ENCODE data around the gene PRKAB1.

PRKAB1 gene

GRCh38 chr12:119713551-119714031, 45.7 kb downstream of the PRKAB1 start:
- Histone ChIP-seq H3K27ac (ENCODE audit: low read depth, low read length) (no peak overlapping the region), H3K9ac (ENCODE audit: low read length) (no peak overlapping the region), H3K36me3 (ENCODE audit: control insufficient read depth, insufficient read depth, low read length) (peaks cover 85% of the 10 kb centered on the region), H3K9me3 (ENCODE audit: control insufficient read depth, insufficient read depth, low read depth, low read length) (no peaks in the 10 kb centered on the region), H3K27me3 (ENCODE audit: control insufficient read depth, insufficient read depth, low read length) (no peaks in the 10 kb centered on the region), H3K4me1 (ENCODE audit: control insufficient read depth, insufficient read depth, low read length) (peaks cover 6% of the 10 kb centered on the region; the same call in 1 of the 2 replicates), H3K4me3 (ENCODE audit: low read depth, low read length) (no peak overlapping the region)

DNA sequence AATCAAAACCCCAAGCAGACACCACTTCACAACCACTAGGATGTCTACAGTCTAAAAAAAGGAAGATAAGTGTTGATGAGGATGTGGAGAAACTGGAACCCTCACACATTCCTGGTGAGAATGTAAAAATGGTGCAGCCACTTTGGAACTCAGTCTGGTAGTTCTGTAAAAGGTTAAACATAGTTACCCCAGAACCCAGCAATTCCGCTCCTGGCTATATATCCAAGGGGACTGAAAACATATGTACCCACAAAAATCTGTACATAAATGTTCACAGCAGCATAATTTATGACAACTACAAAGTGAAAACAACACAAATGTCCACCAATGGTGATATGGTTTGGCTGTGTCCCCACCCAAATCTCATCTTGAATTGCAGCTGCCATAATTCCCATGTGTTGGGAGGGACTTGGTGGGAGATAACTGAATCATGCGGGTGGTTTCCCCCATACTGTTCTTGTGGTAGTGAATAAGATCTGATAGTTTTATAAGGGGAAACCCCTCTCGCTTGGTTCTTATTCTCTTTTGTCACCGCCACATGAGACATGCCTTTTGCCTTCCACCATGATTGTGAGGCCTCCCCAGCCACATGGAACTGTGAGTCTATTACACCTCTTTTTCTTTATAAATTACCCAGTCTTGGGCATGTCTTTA, 46.8 kb downstream of the PRKAB1 start:
- Histone ChIP-seq H3K9me3 (ENCODE audit: control insufficient read depth, insufficient read depth, low read depth, low read length) (no peaks in the 10 kb centered on the region), H3K4me3 (ENCODE audit: low read depth, low read length) (no peak overlapping the region), H3K9ac (ENCODE audit: low read length) (no peak overlapping the region), H3K27me3 (ENCODE audit: control insufficient read depth, insufficient read depth, low read length) (no peaks in the 10 kb centered on the region), H3K27ac (ENCODE audit: low read depth, low read length) (no peak overlapping the region), H3K36me3 (ENCODE audit: control insufficient read depth, insufficient read depth, low read length) (peaks cover 84% of the 10 kb centered on the region), H3K4me1 (ENCODE audit: control insufficient read depth, insufficient read depth, low read length) (peaks cover 6% of the 10 kb centered on the region; the same call in 1 of the 2 replicates)

GRCh38 chr12:119715268-119715620, 47.3 kb downstream of the PRKAB1 start:
- Histone ChIP-seq H3K36me3 (ENCODE audit: control insufficient read depth, insufficient read depth, low read length) (peaks cover 84% of the 10 kb centered on the region), H3K27ac (ENCODE audit: low read depth, low read length) (no peak overlapping the region), H3K27me3 (ENCODE audit: control insufficient read depth, insufficient read depth, low read length) (no peaks in the 10 kb centered on the region), H3K4me3 (ENCODE audit: low read depth, low read length) (no peak overlapping the region), H3K9ac (ENCODE audit: low read length) (no peak overlapping the region), H3K9me3 (ENCODE audit: control insufficient read depth, insufficient read depth, low read depth, low read length) (no peaks in the 10 kb centered on the region), H3K4me1 (ENCODE audit: control insufficient read depth, insufficient read depth, low read length) (peaks cover 6% of the 10 kb centered on the region; the same call in 1 of the 2 replicates)

DNA sequence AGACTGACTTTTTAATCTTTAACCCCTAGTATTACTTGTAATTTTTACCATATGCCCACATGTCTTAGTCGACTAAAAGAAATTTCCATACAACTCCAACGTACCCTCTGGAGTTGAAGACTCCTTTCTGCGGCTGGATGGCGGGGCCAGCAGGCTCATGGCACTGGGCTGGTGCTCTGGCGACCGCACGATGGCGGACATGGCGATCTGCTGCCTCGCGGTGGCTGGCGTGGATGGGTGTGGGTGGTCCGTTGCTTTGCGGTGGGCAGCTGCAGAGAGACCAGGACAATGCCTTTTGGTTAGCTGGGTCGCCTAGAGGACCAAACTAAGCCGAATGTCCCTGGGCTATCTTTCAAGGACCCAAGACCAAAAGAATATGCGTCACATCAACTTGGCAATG, 50.2 kb downstream of the PRKAB1 start:
- Histone ChIP-seq H3K9me3 (ENCODE audit: control insufficient read depth, insufficient read depth, low read depth, low read length) (no peaks in the 10 kb centered on the region), H3K27me3 (ENCODE audit: control insufficient read depth, insufficient read depth, low read length) (no peaks in the 10 kb centered on the region), H3K4me3 (ENCODE audit: low read depth, low read length) (no peak overlapping the region), H3K4me1 (ENCODE audit: control insufficient read depth, insufficient read depth, low read length) (peaks cover 6% of the 10 kb centered on the region; the same call in 1 of the 2 replicates), H3K27ac (ENCODE audit: low read depth, low read length) (no peak overlapping the region), H3K9ac (ENCODE audit: low read length) (no peak overlapping the region), H3K36me3 (ENCODE audit: control insufficient read depth, insufficient read depth, low read length) (peaks cover 74% of the 10 kb centered on the region)

GRCh38 chr12:119720349-119720748, 52.4 kb downstream of the PRKAB1 start:
- no peak overlapping the region for H3K27ac ChIP-seq (ENCODE audit: low read depth, low read length)
- no peak overlapping the region for H3K4me3 ChIP-seq (ENCODE audit: low read depth, low read length)
- H3K27me3 ChIP-seq (ENCODE audit: control insufficient read depth, insufficient read depth, low read length): no peaks in the 10 kb centered on the region
- H3K9ac ChIP-seq (ENCODE audit: low read length): no peak overlapping the region
- no peaks in the 10 kb centered on the region for H3K9me3 ChIP-seq (ENCODE audit: control insufficient read depth, insufficient read depth, low read depth, low read length)
- peaks cover 53% of the 10 kb centered on the region for H3K36me3 ChIP-seq (ENCODE audit: control insufficient read depth, insufficient read depth, low read length)
- H3K4me1 ChIP-seq (ENCODE audit: control insufficient read depth, insufficient read depth, low read length): peaks cover 6% of the 10 kb centered on the region; the same call in 1 of the 2 replicates

DNA sequence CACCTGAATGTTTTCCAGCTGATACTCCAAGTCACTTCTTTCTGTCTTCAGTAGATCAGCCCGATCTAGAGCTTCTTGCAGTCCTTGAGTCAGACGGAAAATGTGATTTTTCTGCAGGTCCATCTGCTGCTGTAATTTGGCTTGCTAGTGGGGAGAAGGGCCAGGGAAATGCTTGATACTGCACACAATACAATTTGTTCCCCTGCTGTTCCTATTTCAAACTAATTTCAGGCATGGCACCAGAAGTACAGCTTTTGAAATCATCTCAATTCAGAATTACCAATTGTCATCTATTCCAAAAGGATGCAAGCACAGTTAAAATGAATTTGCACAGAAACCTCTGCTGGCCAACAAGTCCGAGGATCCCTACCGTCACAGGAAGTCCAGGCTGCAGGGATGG, 53.4 kb downstream of the PRKAB1 start:
- peaks cover 6% of the 10 kb centered on the region; the same call in 1 of the 2 replicates for H3K4me1 ChIP-seq (ENCODE audit: control insufficient read depth, insufficient read depth, low read length)

DNA sequence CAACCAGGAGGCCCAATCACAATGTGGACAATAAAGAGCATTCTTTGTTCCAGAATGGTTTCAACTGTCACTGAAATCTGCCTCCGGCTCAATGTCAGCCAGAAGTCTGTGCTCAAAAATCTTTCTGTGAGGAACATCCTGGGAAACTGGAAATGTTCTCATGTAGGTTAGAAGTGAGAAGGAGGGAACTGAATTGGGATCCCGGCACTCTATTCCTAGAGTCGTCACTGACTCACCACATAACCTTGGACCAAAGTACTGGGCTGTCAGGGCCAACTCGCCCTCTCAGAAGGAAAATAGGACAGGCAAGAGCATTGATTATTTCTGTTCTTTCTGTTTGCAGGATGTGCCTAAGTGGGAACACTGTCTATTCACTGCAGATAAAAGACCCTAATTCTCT, 57.6 kb downstream of the PRKAB1 start:
- Histone ChIP-seq H3K27me3 (ENCODE audit: control insufficient read depth, insufficient read depth, low read length) (no peaks in the 10 kb centered on the region), H3K27ac (ENCODE audit: low read depth, low read length) (no peak overlapping the region), H3K4me3 (ENCODE audit: low read depth, low read length) (no peak overlapping the region), H3K9ac (ENCODE audit: low read length) (no peak overlapping the region), H3K36me3 (ENCODE audit: control insufficient read depth, insufficient read depth, low read length) (peaks cover 47% of the 10 kb centered on the region), H3K9me3 (ENCODE audit: control insufficient read depth, insufficient read depth, low read depth, low read length) (no peaks in the 10 kb centered on the region), H3K4me1 (ENCODE audit: control insufficient read depth, insufficient read depth, low read length) (no peaks in the 10 kb centered on the region)

More for the DNA sequence above, 53.4 kb downstream of the PRKAB1 start:
- H3K9me3 ChIP-seq (ENCODE audit: control insufficient read depth, insufficient read depth, low read depth, low read length): no peaks in the 10 kb centered on the region
- H3K27me3 ChIP-seq (ENCODE audit: control insufficient read depth, insufficient read depth, low read length): no peaks in the 10 kb centered on the region
- H3K36me3 ChIP-seq (ENCODE audit: control insufficient read depth, insufficient read depth, low read length): peaks cover 51% of the 10 kb centered on the region
- no peak overlapping the region for H3K9ac ChIP-seq (ENCODE audit: low read length)
- H3K4me3 ChIP-seq (ENCODE audit: low read depth, low read length): no peak overlapping the region
- H3K27ac ChIP-seq (ENCODE audit: low read depth, low read length): no peak overlapping the region

GRCh38 chr12:119727600-119728443, 59.9 kb downstream of the PRKAB1 start:
- peaks cover 38% of the 10 kb centered on the region for H3K36me3 ChIP-seq (ENCODE audit: control insufficient read depth, insufficient read depth, low read length)
- no peak overlapping the region for H3K9ac ChIP-seq (ENCODE audit: low read length)
- no peaks in the 10 kb centered on the region for H3K9me3 ChIP-seq (ENCODE audit: control insufficient read depth, insufficient read depth, low read depth, low read length)
- no peaks in the 10 kb centered on the region for H3K4me1 ChIP-seq (ENCODE audit: control insufficient read depth, insufficient read depth, low read length)
- H3K27ac ChIP-seq (ENCODE audit: low read depth, low read length): no peak overlapping the region
- no peak overlapping the region for H3K4me3 ChIP-seq (ENCODE audit: low read depth, low read length)
- H3K27me3 ChIP-seq (ENCODE audit: control insufficient read depth, insufficient read depth, low read length): no peaks in the 10 kb centered on the region

DNA sequence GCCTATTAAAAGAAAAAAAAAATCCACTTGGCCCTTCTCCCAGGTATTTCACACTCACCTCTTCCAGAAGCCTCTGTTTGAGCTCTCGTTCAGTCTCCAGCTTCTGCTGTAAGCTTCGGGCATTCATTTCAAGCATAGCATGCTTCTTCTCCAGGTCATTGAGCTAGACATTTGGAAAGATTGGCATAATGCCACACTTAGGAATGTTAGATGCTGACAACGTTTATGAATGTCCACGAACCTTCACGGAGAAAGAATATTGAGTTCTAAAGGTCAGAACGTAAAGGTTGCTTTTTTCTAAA, 60.5 kb downstream of the PRKAB1 start:
- H3K9me3 ChIP-seq (ENCODE audit: control insufficient read depth, insufficient read depth, low read depth, low read length): no peaks in the 10 kb centered on the region
- H3K36me3 ChIP-seq (ENCODE audit: control insufficient read depth, insufficient read depth, low read length): peaks cover 41% of the 10 kb centered on the region
- no peak overlapping the region for H3K27ac ChIP-seq (ENCODE audit: low read depth, low read length)
- no peak overlapping the region for H3K9ac ChIP-seq (ENCODE audit: low read length)
- H3K27me3 ChIP-seq (ENCODE audit: control insufficient read depth, insufficient read depth, low read length): no peaks in the 10 kb centered on the region
- H3K4me3 ChIP-seq (ENCODE audit: low read depth, low read length): no peak overlapping the region
- no peaks in the 10 kb centered on the region for H3K4me1 ChIP-seq (ENCODE audit: control insufficient read depth, insufficient read depth, low read length)

- Histone ChIP-seq H3K27ac (ENCODE audit: low read depth, low read length) (no peak overlapping the region), H3K4me1 (ENCODE audit: control insufficient read depth, insufficient read depth, low read length) (no peaks in the 10 kb centered on the region), H3K9me3 (ENCODE audit: control insufficient read depth, insufficient read depth, low read depth, low read length) (no peaks in the 10 kb centered on the region), H3K9ac (ENCODE audit: low read length) (no peak overlapping the region), H3K27me3 (ENCODE audit: control insufficient read depth, insufficient read depth, low read length) (no peaks in the 10 kb centered on the region), H3K36me3 (ENCODE audit: control insufficient read depth, insufficient read depth, low read length) (peaks cover 54% of the 10 kb centered on the region), H3K4me3 (ENCODE audit: low read depth, low read length) (no peak overlapping the region)
These were observed 61.9 kb downstream of the PRKAB1 start for GRCh38 chr12:119729871-119730270.

DNA sequence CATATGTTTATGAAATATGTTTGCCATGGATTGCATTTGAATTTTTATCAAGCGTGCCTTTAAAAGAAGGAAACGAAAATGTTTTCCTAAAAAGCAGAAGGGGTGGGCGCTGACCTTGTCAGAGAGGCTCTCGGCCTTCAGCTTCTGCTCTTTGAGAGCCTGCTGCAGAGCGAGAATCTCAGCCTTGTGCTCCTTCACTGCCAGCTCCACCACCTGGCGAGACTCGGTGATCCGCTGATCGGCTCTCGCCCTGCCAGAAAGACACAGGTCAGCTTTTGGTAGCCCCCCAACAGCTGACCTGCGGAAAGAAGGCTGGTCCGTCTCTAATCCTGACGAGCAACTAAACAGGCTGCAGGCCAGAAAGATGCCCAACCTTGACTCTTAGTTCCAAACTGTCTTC, 62.4 kb downstream of the PRKAB1 start:
- H3K4me1 ChIP-seq (ENCODE audit: control insufficient read depth, insufficient read depth, low read length): no peaks in the 10 kb centered on the region
- H3K9ac ChIP-seq (ENCODE audit: low read length): no peak overlapping the region
- no peaks in the 10 kb centered on the region for H3K9me3 ChIP-seq (ENCODE audit: control insufficient read depth, insufficient read depth, low read depth, low read length)
- no peak overlapping the region for H3K4me3 ChIP-seq (ENCODE audit: low read depth, low read length)
- H3K27me3 ChIP-seq (ENCODE audit: control insufficient read depth, insufficient read depth, low read length): no peaks in the 10 kb centered on the region
- peaks cover 59% of the 10 kb centered on the region for H3K36me3 ChIP-seq (ENCODE audit: control insufficient read depth, insufficient read depth, low read length)
- H3K27ac ChIP-seq (ENCODE audit: low read depth, low read length): no peak overlapping the region

All from HUES6 (cell line).